ENCODE data around the gene FHIT. TPM values are rescaled to one million over a fixed set of nuclear protein-coding genes. Genes with fewer than 3 reads are reported as not detected.

Gene FHIT
- total and polyA plus RNA-seq, 4 donors: 2.1 to 14.7 (median 6.6) TPM

GRCh38 chr3:60070366-60070765, 1180.9 kb downstream of the FHIT start (continued):
- TF ChIP-seq GABPA (IDR thresholded peaks at IDR 0.05 in 1 of 2, conservative IDR thresholded peaks at IDR 0.05 in 1 of 2) (no peak), SP1 (IDR thresholded peaks at IDR 0.05) (no peak), REST (IDR thresholded peaks at IDR 0.05) (no peak)

- no peaks in the 10 kb centered on the region for H3K27me3 ChIP-seq (ENCODE audit: control insufficient read depth in 4 of 4, insufficient read depth in 4 of 4, low read length in 3 of 4)
- H3K36me3 ChIP-seq (ENCODE audit: control insufficient read depth in 4 of 4, insufficient read depth in 3 of 4, low read depth in 1 of 4, low read length in 3 of 4): no peaks in the 10 kb centered on the region
- no peaks in the 10 kb centered on the region for H3K4me1 ChIP-seq (ENCODE audit: control insufficient read depth in 4 of 4, insufficient read depth in 4 of 4, low read length in 3 of 4)
- H3K4me3 ChIP-seq (ENCODE audit: low read depth in 1 of 3, low read length in 3 of 3): no peak overlapping the region
- no peak overlapping the region for H3K9ac ChIP-seq (ENCODE audit: low read depth in 1 of 2, low read length in 2 of 2)
- TF ChIP-seq REST (IDR thresholded peaks at IDR 0.05) (no peak), HNF4A (conservative IDR thresholded peaks at IDR 0.05) (no peak), CTCF (IDR thresholded peaks at IDR 0.05; ENCODE audit: low read depth, low read length, missing input control) (no peak), GABPA (IDR thresholded peaks at IDR 0.05 in 1 of 2, conservative IDR thresholded peaks at IDR 0.05 in 1 of 2) (no peak), TAF1 (conservative IDR thresholded peaks at IDR 0.05) (no peak), FOXA2 (IDR thresholded peaks at IDR 0.05) (no peak), ATF3 (IDR thresholded peaks at IDR 0.05) (no peak), RAD21 (IDR thresholded peaks at IDR 0.05) (no peak), MAX (IDR thresholded peaks at IDR 0.05) (no peak), YY1 (IDR thresholded peaks at IDR 0.05) (no peak), SP1 (IDR thresholded peaks at IDR 0.05) (no peak)
- no peak overlapping the region for H3K27ac ChIP-seq (ENCODE audit: low read depth in 1 of 2, low read length in 2 of 2)
- WGBS: 93% methylated on average over 2 of the region's 2 CpGs
- no peak for DNase-seq (ENCODE audit: low spot score)
- no peaks in the 10 kb centered on the region for H3K9me3 ChIP-seq (ENCODE audit: control insufficient read depth in 4 of 4, low read length in 3 of 4)
These were observed 1185.9 kb downstream of the FHIT start for GRCh38 chr3:60065227-60065868.

All from liver (tissue), 9 donors.